Measurements from ENCODE around the gene MTFP1.

The MTFP1 gene

DNA sequence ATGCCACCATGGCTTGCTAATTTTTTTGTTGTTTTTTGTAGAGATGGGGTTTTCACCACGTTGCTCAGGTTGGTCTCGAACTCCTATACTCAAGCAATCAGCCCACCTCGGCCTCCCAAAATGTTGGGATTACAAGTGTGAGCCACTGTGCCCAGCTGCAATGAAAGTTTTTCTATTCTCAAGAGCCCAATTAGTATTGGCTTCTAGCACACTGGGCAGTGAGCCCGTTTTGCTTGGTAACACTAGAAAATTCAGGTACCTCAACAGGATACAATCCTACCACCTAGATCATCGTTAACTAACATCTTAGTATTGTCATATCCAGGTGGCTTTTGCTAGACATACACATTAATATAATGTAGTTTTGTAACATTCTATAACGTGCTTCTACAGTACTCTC is 27.3 kb downstream of the MTFP1 start:
- TF ChIP-seq LEF1 (IDR thresholded peaks at IDR 0.05; ENCODE audit: borderline replicate concordance) (no peak), CTBP1 (IDR thresholded peaks at IDR 0.05; ENCODE audit: borderline replicate concordance) (no peak), SUZ12 (IDR thresholded peaks at IDR 0.05) (no peak)
- DNase-seq (ENCODE audit: extremely low spot score) = no peak
- ChIA-PET CTCF (interaction anchor here (0.6 kb wide), 1 partner anchor 98 kb away, joined by 6 read pairs; no protein-coding TSS in a partner anchor), POLR2A (no interaction called here)

DNA sequence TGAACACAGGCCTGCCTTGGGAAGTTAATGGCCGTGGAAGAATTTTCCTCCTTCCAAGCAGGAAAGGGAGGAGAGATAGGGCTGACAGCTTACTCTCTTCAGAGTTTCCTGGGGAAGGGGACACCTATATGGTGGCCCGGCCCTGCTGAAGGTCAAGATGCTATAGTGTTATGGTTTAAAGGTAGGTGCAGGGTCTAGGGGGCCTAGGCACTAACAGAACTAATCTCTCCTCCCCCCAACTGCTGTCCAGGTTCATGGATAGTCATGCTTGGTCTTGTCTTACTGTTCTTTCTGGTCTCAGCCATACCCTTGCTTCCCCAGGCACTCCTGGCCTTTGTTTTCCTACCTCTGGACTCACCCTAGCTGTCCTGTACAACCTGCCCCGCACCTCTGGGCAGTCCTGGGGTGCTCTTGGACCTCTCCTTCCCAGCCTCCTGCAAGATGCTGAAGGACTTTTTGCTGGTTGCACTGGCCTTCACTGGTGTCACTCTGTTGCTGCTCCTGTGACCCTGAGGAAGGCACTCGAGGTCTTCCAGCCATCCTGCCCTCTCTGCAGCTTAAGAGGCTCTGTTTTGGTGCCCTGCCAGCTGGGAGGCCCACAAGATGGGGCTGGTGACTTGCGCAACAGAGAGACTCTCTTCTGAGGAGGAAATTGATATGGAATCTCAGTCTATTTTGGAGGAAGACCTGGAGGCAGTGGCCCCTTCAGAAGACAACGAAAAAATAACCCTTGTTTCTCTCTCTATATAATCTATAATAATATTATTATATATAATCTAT is 28.4 kb downstream of the MTFP1 start:
- ChIA-PET CTCF (interaction anchor here (0.6 to 1.0 kb wide), 2 partner anchors 10 to 298 kb away, joined by 3 read pairs; no protein-coding TSS in a partner anchor), POLR2A (no interaction called here)
- DNase-seq (ENCODE audit: extremely low spot score) = no peak
- TF ChIP-seq ARNT (IDR thresholded peaks at IDR 0.05) = no peak
- TF ChIP-seq HDGF (IDR thresholded peaks at IDR 0.05; ENCODE audit: borderline replicate concordance) = no peak
- TF ChIP-seq L3MBTL2 (conservative IDR thresholded peaks at IDR 0.05) = no peak
- no peak for TF ChIP-seq TARDBP (IDR thresholded peaks at IDR 0.05)
- no peak for TF ChIP-seq FOXA1 (IDR thresholded peaks at IDR 0.05)
- no peak for TF ChIP-seq CTBP1 (IDR thresholded peaks at IDR 0.05; ENCODE audit: borderline replicate concordance)
- TF ChIP-seq FOXK2 (IDR thresholded peaks at IDR 0.05) = no peak
- TF ChIP-seq ZNF384 (IDR thresholded peaks at IDR 0.05) = no peak
- no peak for TF ChIP-seq BHLHE40 (IDR thresholded peaks at IDR 0.05; ENCODE audit: borderline replicate concordance)
- no peak for TF ChIP-seq LEF1 (IDR thresholded peaks at IDR 0.05; ENCODE audit: borderline replicate concordance)
- TF ChIP-seq ELF4 (IDR thresholded peaks at IDR 0.05) = no peak
- no peak for TF ChIP-seq SP1 (IDR thresholded peaks at IDR 0.05)
- TF ChIP-seq, protein P1, sequence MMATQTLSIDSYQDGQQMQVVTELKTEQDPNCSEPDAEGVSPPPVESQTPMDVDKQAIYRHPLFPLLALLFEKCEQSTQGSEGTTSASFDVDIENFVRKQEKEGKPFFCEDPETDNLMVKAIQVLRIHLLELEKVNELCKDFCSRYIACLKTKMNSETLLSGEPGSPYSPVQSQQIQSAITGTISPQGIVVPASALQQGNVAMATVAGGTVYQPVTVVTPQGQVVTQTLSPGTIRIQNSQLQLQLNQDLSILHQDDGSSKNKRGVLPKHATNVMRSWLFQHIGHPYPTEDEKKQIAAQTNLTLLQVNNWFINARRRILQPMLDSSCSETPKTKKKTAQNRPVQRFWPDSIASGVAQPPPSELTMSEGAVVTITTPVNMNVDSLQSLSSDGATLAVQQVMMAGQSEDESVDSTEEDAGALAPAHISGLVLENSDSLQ (IDR thresholded peaks at IDR 0.05) = no peak
- TF ChIP-seq FOXM1 (IDR thresholded peaks at IDR 0.05; ENCODE audit: borderline replicate concordance) = no peak
- TF ChIP-seq NFRKB (IDR thresholded peaks at IDR 0.05) = no peak
- TF ChIP-seq SUZ12 (IDR thresholded peaks at IDR 0.05) = no peak

DNA sequence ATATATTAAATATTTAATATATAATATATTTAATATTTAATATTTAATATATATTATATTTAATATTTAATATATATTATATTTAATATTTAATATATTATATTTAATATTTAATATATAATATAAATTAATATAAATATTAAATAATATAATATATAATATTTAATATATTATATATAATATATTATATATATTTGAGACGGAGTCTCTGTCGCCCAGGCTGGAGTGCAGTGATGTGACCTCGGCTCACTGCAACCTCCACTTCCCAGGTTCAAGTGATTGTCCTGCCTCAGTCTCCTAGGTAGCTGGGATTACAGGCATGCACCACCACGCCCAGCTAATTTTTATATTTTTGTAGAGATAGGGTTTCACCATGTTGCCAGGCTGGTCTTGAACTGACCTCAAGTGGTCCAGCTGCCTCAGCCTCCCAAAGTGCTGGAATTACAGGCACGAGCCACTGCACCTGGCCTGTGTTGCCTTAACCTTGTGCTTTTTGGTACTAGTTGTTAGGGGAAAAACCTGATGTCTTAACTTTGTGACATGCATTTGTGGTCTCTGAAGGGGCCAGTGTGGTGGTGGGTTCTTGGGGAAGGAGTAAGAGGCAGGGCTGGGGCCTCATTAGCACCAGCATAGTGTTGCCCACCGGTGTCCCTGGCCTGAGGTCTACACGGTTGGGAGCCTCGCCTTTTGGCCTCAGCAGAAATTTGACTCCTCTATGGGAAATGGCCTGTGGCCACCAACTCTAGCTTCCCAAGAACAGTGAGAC is 29.7 kb downstream of the MTFP1 start:
- TF ChIP-seq ZNF384 (IDR thresholded peaks at IDR 0.05) (no peak), CTBP1 (IDR thresholded peaks at IDR 0.05; ENCODE audit: borderline replicate concordance) (no peak), ELF4 (IDR thresholded peaks at IDR 0.05) (no peak), FOXK2 (IDR thresholded peaks at IDR 0.05) (no peak)
- DNase-seq (ENCODE audit: extremely low spot score) = no peak
- ChIA-PET CTCF (no interaction called here), POLR2A (no interaction called here)

DNA sequence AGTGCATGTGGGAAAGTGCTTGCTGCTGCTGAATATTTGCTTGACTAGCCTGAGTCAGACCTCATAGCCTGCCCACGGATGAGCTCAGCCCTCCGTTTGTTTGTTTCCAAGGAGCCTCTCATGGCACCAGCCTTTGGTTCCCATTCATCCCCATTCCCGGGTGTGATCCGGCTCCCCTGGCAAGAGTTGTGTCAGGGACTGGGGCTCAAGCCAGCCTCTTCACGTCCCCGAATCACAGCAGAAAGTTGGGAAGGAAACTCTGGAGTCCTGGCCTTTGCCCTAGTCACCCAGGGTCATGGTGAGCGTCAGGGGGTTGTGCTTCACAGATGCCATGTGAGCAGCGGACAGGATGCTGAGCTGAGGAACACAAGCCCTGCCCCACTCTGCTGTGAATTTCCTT is 32.4 kb downstream of the MTFP1 start:
- DNase-seq (ENCODE audit: extremely low spot score) = no peak
- ChIA-PET CTCF (interaction anchor here (0.7 kb wide), 1 partner anchor 13 kb away, joined by 3 read pairs; no protein-coding TSS in a partner anchor), POLR2A (interaction anchor here (1.1 kb wide), 1 partner anchor 134 kb away, joined by 4 read pairs; the partner anchor contains the start of gene PES1)
- no peak for TF ChIP-seq ARNT (IDR thresholded peaks at IDR 0.05)
- TF ChIP-seq ELF4 (IDR thresholded peaks at IDR 0.05) = no peak
- no peak for TF ChIP-seq TARDBP (IDR thresholded peaks at IDR 0.05)
- TF ChIP-seq LEF1 (IDR thresholded peaks at IDR 0.05; ENCODE audit: borderline replicate concordance) = no peak
- no peak for TF ChIP-seq HDGF (IDR thresholded peaks at IDR 0.05; ENCODE audit: borderline replicate concordance)
- TF ChIP-seq, protein P1 (IDR thresholded peaks at IDR 0.05) = no peak
- no peak for TF ChIP-seq FOXA1 (IDR thresholded peaks at IDR 0.05)
- no peak for TF ChIP-seq FOXK2 (IDR thresholded peaks at IDR 0.05)

DNA sequence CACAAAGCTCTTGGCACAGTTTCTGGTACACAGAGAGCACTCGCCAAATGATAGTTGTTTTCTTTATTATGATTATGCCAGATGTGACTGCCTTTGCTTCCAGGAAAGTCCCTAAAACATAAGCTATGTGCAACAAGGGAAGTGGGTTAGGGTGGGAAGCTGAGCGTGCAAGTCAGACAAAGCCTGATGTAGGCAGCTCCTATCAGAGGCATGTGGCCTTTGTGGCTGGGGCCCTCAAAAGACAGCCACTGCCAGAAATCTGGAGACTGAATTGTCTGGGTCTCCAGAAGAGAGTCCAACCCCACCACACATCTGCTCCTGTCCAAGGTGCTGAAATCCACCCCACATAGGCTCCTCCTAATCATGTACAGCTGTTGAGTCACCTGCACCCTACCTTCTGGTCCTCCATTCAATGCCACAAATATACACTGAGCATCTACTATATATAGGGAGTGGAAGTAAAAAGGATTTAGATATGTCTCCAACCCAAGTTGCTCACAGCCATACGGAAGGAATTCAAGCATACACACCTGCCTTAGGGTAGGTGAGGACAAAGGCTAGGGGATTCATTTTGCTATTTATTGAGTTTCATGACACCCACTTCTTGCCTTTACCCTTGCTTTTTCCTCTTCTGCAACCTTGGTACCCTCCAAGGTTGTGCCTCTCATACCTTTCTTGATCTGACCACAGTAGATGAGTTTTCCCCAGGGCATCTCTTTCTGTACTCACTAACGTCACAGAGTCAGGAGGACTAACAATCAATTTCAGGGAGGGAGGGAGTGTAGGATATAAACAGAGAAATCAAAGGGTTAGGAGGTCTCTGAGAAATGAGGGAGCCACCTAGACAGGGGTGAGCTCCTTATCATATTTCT is 33.8 kb downstream of the MTFP1 start:
- ChIA-PET CTCF (interaction anchor here (0.6 to 1.0 kb wide), 2 partner anchors 13 to 28 kb away, joined by 4 to 7 read pairs; no protein-coding TSS in a partner anchor), POLR2A (no interaction called here)
- DNase-seq (ENCODE audit: extremely low spot score) = no peak

More for the DNA sequence above, 33.8 kb downstream of the MTFP1 start:
- TF ChIP-seq ARNT (IDR thresholded peaks at IDR 0.05) (no peak), L3MBTL2 (conservative IDR thresholded peaks at IDR 0.05) (no peak), SP1 (IDR thresholded peaks at IDR 0.05) (no peak), FOXK2 (IDR thresholded peaks at IDR 0.05) (no peak), HDGF (IDR thresholded peaks at IDR 0.05; ENCODE audit: borderline replicate concordance) (no peak), ELF4 (IDR thresholded peaks at IDR 0.05) (no peak), CTBP1 (IDR thresholded peaks at IDR 0.05; ENCODE audit: borderline replicate concordance) (no peak), NFRKB (IDR thresholded peaks at IDR 0.05) (no peak), BHLHE40 (IDR thresholded peaks at IDR 0.05; ENCODE audit: borderline replicate concordance) (no peak), FOXM1 (IDR thresholded peaks at IDR 0.05; ENCODE audit: borderline replicate concordance) (no peak), TARDBP (IDR thresholded peaks at IDR 0.05) (no peak), FOXA1 (IDR thresholded peaks at IDR 0.05) (no peak), LEF1 (IDR thresholded peaks at IDR 0.05; ENCODE audit: borderline replicate concordance) (no peak), ZNF384 (IDR thresholded peaks at IDR 0.05) (no peak), SUZ12 (IDR thresholded peaks at IDR 0.05) (no peak)
- TF ChIP-seq, protein P1 (IDR thresholded peaks at IDR 0.05) = no peak

Measured in HEK293T (cell line).